NK-92 (cell line): ENCODE measurements around the gene KDM4B.

Source experiments
- DNase-seq: peaks from one replicate; lab custom pipeline; 2025; ENCODE audit not compliant: unreplicated experiment; lab: John Stamatoyannopoulos, UW

Gene KDM4B

DNA sequence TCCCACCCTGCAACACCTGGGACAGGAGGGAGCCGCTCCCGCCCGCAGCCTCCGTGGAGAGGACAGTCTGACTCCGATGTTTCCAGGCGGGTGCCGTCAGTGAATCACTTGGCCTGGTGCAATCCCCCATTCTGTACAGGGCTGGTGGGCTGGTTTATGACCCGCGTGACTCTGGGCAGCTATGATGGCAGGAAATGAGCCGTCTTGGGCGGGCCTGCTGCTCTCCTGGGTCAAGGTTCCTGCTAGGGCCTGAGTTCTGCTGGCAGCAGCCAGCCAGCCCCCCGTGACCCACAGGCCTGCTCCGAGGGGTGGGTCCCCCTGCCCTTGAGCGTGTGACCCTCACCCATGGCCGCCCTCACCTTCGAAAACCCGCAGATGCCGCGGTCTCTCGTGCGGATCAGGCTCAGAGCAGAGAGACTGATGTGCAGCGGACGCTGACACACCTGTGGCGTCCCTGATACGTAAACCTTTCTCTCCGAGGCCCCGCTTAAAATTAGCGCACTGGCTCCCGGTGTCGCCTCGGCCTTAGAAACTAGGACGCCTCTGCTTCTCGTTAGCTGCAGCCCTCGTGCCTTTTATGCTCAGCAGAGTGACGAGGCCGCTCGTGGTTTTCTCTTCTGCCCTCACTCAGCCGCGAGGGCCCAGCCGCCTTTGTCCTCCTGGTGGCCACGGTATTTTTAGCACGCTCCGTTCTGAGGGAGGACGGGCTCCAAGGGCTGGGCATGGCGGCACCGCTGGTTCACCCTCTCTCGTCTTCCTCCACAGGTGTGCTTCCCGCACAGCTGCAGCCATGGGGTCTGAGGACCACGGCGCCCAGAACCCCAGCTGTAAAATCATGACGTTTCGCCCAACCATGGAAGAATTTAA, 63.4 kb downstream of the KDM4B start:
- DNase-seq: no peak

DNA sequence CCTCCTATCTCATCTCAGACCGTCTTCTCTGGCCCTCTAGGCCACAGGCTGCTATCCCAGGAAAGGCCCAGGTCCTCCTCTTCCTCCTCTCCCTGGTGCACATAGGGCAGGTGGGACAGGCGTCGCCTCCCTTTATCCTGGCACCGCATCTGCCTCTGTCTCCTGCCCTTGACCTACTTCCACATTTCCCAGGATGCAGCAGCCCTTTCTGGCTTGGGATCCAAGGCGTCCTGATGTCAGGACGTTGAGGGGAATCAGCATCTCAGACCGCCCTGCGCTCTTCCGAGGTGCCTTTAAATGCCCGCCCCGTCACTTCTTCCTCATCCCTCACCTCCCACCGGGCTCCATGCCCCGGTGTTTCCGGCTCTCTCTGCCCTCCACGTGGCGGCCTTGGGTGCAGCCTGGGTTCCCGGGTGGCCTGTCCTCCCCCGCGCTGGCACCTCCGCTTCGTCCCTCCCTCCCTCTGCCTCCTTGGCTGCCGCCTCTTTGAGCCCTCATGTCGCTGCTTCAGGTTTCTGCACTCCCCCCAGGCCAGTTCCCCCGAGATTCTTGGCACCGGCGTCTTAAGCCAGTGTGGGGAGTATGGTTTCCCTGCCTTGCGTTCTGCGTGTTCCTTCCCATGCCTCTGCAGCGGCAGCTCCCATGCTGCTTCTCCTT, 66.3 kb downstream of the KDM4B start:
- DNase-seq: no peak

DNA sequence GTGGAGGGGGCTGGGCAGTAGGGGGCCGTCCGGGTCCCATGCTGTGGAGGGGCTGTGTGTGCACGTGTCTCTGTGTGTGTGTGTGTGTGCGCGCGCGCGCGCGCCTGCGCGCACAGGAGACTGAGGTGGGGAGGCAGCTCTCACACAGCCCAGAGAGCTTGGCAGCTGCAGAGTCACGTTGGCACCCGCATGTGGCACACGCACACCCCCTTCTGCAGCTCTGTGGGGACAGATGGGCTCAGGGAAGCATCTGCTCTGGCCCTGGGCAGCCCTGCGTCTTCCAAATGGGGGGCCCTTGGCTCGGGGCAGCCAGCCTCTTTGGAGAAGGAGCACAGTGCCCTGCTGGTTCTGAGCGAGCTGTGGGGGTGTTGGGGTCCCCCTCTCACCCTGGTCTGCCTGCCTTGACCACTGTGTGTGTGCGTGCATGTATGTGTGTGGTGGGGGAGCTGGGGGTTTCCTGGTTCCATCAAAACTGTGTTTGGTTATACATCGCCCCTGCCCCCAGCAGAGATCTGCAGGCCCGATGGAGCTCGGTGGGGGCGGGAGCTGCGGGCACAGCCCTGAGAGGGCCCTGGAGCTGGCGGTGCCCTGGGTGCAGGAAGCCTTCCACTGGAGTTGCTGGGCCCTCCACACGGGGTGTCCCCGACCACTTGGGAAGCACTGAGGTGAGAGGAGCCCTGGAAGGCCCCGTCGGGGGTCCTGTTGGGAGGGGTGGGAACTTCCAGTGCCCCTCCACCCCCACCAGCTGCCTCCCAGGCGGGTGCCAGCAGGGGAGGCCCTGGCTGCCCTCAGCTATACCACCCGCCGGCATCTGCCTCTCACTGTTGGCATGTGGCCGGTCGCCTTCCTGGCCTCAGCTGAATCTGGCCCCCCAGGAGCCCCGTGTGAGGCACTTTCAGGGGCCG, 67.1 kb downstream of the KDM4B start:
- DNase-seq: no peak

GRCh38 chr19:5036698-5037563, 68.0 kb downstream of the KDM4B start:
- no peak for DNase-seq

- DNase-seq: no peak
These were observed 69.0 kb downstream of the KDM4B start for GRCh38 chr19:5037936-5038335.

- no peak for DNase-seq
These were observed 69.8 kb downstream of the KDM4B start for GRCh38 chr19:5038631-5039271.

- no peak for DNase-seq
These were observed 71.0 kb downstream of the KDM4B start for GRCh38 chr19:5039642-5040543.

GRCh38 chr19:5040544-5041167, 71.7 kb downstream of the KDM4B start:
- DNase-seq: no peak

- no peak for DNase-seq
These were observed 72.4 kb downstream of the KDM4B start for GRCh38 chr19:5041168-5041912.

- DNase-seq: no peak
These were observed 72.9 kb downstream of the KDM4B start for GRCh38 chr19:5041913-5042187.

DNA sequence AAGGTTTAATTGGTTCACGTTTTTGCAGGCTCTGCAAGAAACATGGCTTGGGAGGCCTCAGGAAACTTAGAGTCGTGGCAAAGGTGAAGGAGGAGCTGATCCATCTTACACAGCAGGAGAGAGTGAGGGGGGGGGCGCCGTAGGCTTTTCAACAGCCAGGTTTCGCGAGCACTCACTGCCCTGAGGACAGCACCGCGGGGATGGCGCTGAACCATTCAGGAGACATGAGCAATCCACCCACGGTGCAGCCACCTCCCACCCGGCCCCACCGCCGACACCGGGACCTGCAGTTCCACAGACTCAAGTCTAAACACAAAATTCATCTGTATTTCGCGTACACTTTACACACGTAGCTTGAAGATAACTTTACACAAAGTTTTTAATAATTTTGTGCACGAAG, 73.6 kb downstream of the KDM4B start:
- no peak for DNase-seq

DNA sequence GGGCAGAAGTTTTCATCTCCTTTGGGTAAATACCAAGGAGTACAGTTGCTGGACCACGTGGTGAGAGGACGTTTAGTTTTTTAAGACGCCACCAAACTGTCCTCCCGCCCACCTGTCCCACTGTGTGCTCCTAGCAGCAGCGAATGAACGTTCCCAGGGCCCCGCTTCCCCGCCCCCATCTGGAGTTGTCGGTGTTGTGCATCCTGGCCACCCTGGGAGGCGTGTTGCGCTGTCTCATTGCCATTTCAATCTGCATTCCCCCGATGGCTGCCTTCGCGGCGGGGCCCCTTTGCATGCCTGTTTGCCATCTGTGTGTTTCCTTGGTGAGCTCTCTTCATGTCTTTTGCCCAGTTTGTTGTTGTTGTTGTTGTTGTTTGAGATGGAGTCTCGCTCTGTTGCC, 76.1 kb downstream of the KDM4B start:
- no peak for DNase-seq

DNA sequence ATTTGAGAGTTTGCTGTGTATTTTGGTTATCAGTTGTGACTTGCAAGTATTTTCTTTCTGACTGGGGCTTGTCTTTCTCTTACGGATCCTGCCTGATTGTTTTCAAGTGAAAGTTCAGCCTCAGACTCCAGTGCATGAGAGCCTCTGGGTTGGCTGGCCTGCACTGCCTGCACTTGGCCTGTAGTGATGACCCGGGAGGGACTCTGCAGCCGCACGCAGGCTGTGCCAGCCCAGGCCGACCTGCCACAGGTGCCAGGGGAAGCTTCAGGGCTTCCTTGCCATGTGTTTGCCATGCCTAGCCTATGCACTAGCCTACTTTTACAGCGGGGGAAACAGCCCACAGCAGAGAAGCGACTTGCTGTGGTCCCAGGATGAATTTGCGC, 77.0 kb downstream of the KDM4B start:
- DNase-seq: no peak

DNA sequence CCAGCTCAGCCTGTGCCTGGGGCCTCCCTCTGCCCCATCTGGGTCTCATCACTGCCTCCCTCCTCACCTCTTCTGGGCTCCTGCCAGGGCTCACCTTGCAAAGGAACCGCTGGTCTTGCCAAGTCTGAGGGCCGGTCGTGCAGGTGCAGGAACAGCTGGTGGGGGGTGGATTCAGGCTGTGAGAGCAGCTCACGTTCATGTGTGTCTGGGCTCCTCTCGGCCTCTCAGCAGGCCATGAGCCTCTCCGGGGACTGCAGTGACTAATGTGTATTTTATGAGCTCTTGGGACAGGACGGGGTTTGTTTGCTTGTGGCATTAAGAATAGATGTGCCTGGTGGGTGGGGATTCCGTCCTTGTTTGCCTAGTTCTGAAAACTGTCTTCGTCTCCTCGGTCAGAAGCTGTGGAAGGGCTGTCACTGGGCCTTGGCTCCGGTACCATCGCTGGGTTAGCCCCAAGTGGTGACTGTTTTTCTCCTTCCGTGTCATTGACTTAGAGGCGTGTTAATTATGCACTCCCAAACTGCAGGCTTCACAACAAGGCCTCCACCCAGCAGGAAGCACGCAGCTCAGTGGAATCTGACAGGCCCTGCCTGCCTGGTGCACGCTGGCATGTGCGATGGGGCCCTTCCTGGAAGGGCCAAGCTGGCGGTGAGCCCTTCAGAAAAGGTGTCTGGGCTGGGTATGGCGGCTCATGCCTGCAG, 77.6 kb downstream of the KDM4B start:
- DNase-seq: no peak

GRCh38 chr19:5047251-5047935, 78.5 kb downstream of the KDM4B start:
- no peak for DNase-seq

DNA sequence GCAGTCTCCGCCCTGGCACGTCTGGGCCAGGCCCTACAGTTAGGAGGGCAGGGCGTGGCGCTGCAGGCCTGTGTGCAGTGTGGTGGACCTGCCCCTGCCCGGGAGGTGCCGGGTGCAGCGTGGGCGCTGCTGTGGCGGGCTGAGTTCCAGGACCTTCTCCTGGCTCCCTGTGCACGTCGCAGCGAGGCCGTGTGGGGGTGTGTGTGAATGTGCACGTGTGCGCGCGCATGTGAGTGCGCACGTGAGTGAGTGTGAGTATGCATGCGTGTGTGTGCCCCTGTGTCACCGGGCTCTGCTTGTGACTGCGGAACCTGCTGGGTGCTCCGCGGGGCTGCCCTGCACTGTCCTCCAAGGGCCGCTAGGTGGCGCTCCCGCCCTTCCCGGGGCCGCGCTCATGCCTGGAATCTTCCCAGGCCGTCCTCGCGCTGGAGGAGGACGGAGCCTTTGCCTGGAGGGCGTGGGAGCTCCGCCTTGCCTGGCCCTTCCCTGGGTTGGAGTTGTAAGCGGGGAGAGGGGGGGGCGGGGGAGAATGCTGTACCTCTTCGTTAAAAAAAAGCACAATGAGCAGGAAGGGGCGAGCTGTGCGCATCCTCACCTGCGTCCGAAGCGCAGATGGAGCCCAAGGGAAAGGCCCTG, 79.3 kb downstream of the KDM4B start:
- DNase-seq: no peak
